ENCODE results near the gene NUP214.
A peak's percentile ranks its signal among the peaks of the same experiment; 100 is the strongest.
"Not testable (repeated sequence)": the region's sequence is repeated elsewhere in the genome, so short reads cannot be mapped to it uniquely, and the experiment has no call there.

The NUP214 gene

GRCh38 chr9:131095666-131096268 lies 29.6 kb upstream of the NUP214 start:
- H3K4me3 ChIP-seq = peak overlapping the region; percentile 34 to 61 (median 52)
- H3K27ac ChIP-seq = no peak overlapping the region

GRCh38 chr9:131096269-131097125 lies 28.9 kb upstream of the NUP214 start, which contains the start of gene AIF1L:
Gene AIF1L (plus strand): TSS chr9:131096531. CDS start chr9:131096630, 99 bp downstream.
- H3K4me3 ChIP-seq = peak within 1 kb of the TSS; percentile 34 to 61 (median 52)
- H3K27ac ChIP-seq = peak within 1 kb of the TSS in 8 of 21 experiments; percentile 25 to 77 (median 48)

GRCh38 chr9:131097126-131097947 lies 28.0 kb upstream of the NUP214 start:
- Histone ChIP-seq H3K4me3 (peak overlapping the region in 6 of 7 experiments; percentile 45 to 61 (median 53)), H3K27ac (peak overlapping the region in 3 of 21 experiments; percentile 49 to 77 (median 75))

- no peak overlapping the region for H3K4me3 ChIP-seq
Measured at GRCh38 chr9:131097948-131098278, 27.5 kb upstream of the NUP214 start.

GRCh38 chr9:131098391-131099101 lies 26.8 kb upstream of the NUP214 start:
- Histone ChIP-seq H3K27ac (no peak overlapping the region), H3K4me3 (no peak overlapping the region)

More at GRCh38 chr9:131097948-131098278, 27.5 kb upstream of the NUP214 start:
- peak overlapping the region in 1 of 21 experiments; percentile 20 for H3K27ac ChIP-seq

- no peak overlapping the region for H3K27ac ChIP-seq
- no peak overlapping the region for H3K4me3 ChIP-seq
Measured at GRCh38 chr9:131099102-131099606, 26.2 kb upstream of the NUP214 start.

- H3K4me3 ChIP-seq, H3K27ac ChIP-seq: not testable (repeated sequence)
Measured at GRCh38 chr9:131099845-131100244, 25.5 kb upstream of the NUP214 start.

GRCh38 chr9:131100445-131100844 lies 24.9 kb upstream of the NUP214 start:
- Histone ChIP-seq H3K27ac (no peak overlapping the region), H3K4me3 (no peak overlapping the region)

GRCh38 chr9:131101207-131101964 lies 24.0 kb upstream of the NUP214 start:
- H3K4me3 ChIP-seq = no peak overlapping the region
- H3K27ac ChIP-seq = no peak overlapping the region

GRCh38 chr9:131103024-131103423 lies 22.4 kb upstream of the NUP214 start:
- H3K4me3 ChIP-seq = no peak overlapping the region

GRCh38 chr9:131103535-131103934 lies 21.9 kb upstream of the NUP214 start:
- no peak overlapping the region for H3K27ac ChIP-seq
- H3K4me3 ChIP-seq = no peak overlapping the region

More at GRCh38 chr9:131103024-131103423, 22.4 kb upstream of the NUP214 start:
- H3K27ac ChIP-seq = no peak overlapping the region

GRCh38 chr9:131104016-131104740 lies 21.2 kb upstream of the NUP214 start:
- Histone ChIP-seq H3K27ac (peak overlapping the region in 1 of 21 experiments; percentile 3), H3K4me3 (no peak overlapping the region)

- Histone ChIP-seq H3K4me3 (no peak overlapping the region), H3K27ac (no peak overlapping the region)
Measured at GRCh38 chr9:131105952-131106351, 19.4 kb upstream of the NUP214 start.

- H3K27ac ChIP-seq = no peak overlapping the region
Measured at GRCh38 chr9:131107760-131108159, 17.6 kb upstream of the NUP214 start.

GRCh38 chr9:131111186-131111853 lies 14.1 kb upstream of the NUP214 start:
- Histone ChIP-seq H3K4me3 (no peak overlapping the region), H3K27ac (peak overlapping the region in 3 of 21 experiments; percentile 13 to 63 (median 22))

More at GRCh38 chr9:131107760-131108159, 17.6 kb upstream of the NUP214 start:
- H3K4me3 ChIP-seq = no peak overlapping the region

- Histone ChIP-seq H3K27ac (peak overlapping the region in 3 of 21 experiments; percentile 13 to 63 (median 22)), H3K4me3 (no peak overlapping the region)
Measured at GRCh38 chr9:131111854-131112311, 13.5 kb upstream of the NUP214 start.

Measured in skin epidermis (tissue), 12 donors.